Glutamatergic neuron (in vitro differentiated cells): ENCODE measurements around the gene FBXW4. TPM values are rescaled to one million over a fixed set of nuclear protein-coding genes. Genes with fewer than 3 reads are reported as not detected.

Experiments
- DNase-seq: peaks from one replicate; pipeline ENCODE4 v3.0.0; 2022
- H3K27ac Mint-ChIP-seq: one replicate; pipeline ENCODE4 v1.8.0; 2020; ENCODE audit warnings: mild to moderate bottlenecking, mixed read lengths, inconsistent platforms; ENCODE audit not compliant: unreplicated experiment
- H3K27me3 Mint-ChIP-seq: one replicate; pipeline ENCODE4 v1.8.0; 2020; ENCODE audit warnings: mild to moderate bottlenecking, moderate library complexity, mixed read lengths, inconsistent platforms; ENCODE audit not compliant: unreplicated experiment
- H3K36me3 Mint-ChIP-seq: one replicate; pipeline ENCODE4 v1.8.0; 2020; ENCODE audit warnings: mild to moderate bottlenecking, mixed read lengths, inconsistent platforms; ENCODE audit not compliant: unreplicated experiment
- H3K4me1 Mint-ChIP-seq: one replicate; pipeline ENCODE4 v1.8.0; 2020; ENCODE audit warnings: mild to moderate bottlenecking, low read depth, mixed read lengths, inconsistent platforms; ENCODE audit not compliant: unreplicated experiment
- H3K4me3 Mint-ChIP-seq: one replicate; pipeline ENCODE4 v1.8.0; 2020; ENCODE audit warnings: mild to moderate bottlenecking, mixed read lengths, inconsistent platforms; ENCODE audit not compliant: unreplicated experiment
- H3K9me3 Mint-ChIP-seq: one replicate; pipeline ENCODE4 v1.8.0; 2020; ENCODE audit warnings: mild to moderate bottlenecking, moderate library complexity, mixed read lengths, inconsistent platforms; ENCODE audit not compliant: unreplicated experiment
- CTCF ChIP-seq: fragments of 200-600 bp; sonication (generic); IDR thresholded peaks from one replicate; pipeline ENCODE4 v1.5.0; 2021; ENCODE audit not compliant: partially characterized antibody, unreplicated experiment
- total RNA-seq: library from RNA; stranded (reverse); fragmentation: NEBNext Ultra II Directional; extraction: Animal tissue kit (Norgen Biotek cat#: 25700); gene quantifications from one replicate; pipeline ENCODE4 v1.2.1, GENCODE V29; 2021; ENCODE audit not compliant: unreplicated experiment

The FBXW4 gene
- total RNA-seq, 1 donor from 2014 or later = 25.8 TPM

GRCh38 chr10:101624526-101625102 lies 70.4 kb downstream of the FBXW4 start:
- H3K27me3 Mint-ChIP-seq = no peaks in the 10 kb centered on the region
- no peak for TF ChIP-seq CTCF
- H3K4me1 Mint-ChIP-seq = peaks cover 20% of the 10 kb centered on the region
- H3K4me3 Mint-ChIP-seq = no peak overlapping the region
- no peaks in the 10 kb centered on the region for H3K9me3 Mint-ChIP-seq
- no peak for DNase-seq
- peaks cover 5% of the 10 kb centered on the region for H3K36me3 Mint-ChIP-seq
- H3K27ac Mint-ChIP-seq = no peak overlapping the region

- no peak for DNase-seq
- H3K36me3 Mint-ChIP-seq = peaks cover 5% of the 10 kb centered on the region
- TF ChIP-seq CTCF = no peak
- no peak overlapping the region for H3K27ac Mint-ChIP-seq
- H3K27me3 Mint-ChIP-seq = no peaks in the 10 kb centered on the region
- H3K4me1 Mint-ChIP-seq = peaks cover 18% of the 10 kb centered on the region
- no peaks in the 10 kb centered on the region for H3K9me3 Mint-ChIP-seq
- no peak overlapping the region for H3K4me3 Mint-ChIP-seq
These were observed 71.4 kb downstream of the FBXW4 start for GRCh38 chr10:101623528-101623927.

- DNase-seq = no peak
- H3K4me3 Mint-ChIP-seq = no peak overlapping the region
- H3K27ac Mint-ChIP-seq = no peak overlapping the region
- peaks cover 8% of the 10 kb centered on the region for H3K27me3 Mint-ChIP-seq
- peaks cover 14% of the 10 kb centered on the region for H3K4me1 Mint-ChIP-seq
- H3K9me3 Mint-ChIP-seq = peaks cover 2% of the 10 kb centered on the region
- peaks cover 5% of the 10 kb centered on the region for H3K36me3 Mint-ChIP-seq
- no peak for TF ChIP-seq CTCF
These were observed 75.0 kb downstream of the FBXW4 start for GRCh38 chr10:101619983-101620382.

- Mint-ChIP-seq H3K36me3 (peaks cover 4% of the 10 kb centered on the region), H3K27me3 (peaks cover 8% of the 10 kb centered on the region), H3K4me1 (peaks cover 14% of the 10 kb centered on the region), H3K9me3 (peaks cover 2% of the 10 kb centered on the region), H3K4me3 (no peak overlapping the region), H3K27ac (no peak overlapping the region)
- no peak for TF ChIP-seq CTCF
- DNase-seq = no peak
These were observed 76.1 kb downstream of the FBXW4 start for GRCh38 chr10:101618871-101619270.

GRCh38 chr10:101617824-101618568 lies 77.0 kb downstream of the FBXW4 start:
- Mint-ChIP-seq H3K4me1 (peaks cover 14% of the 10 kb centered on the region), H3K4me3 (no peak overlapping the region), H3K9me3 (peaks cover 2% of the 10 kb centered on the region), H3K27me3 (peaks cover 8% of the 10 kb centered on the region), H3K27ac (peak overlapping the region; percentile 2), H3K36me3 (no peaks in the 10 kb centered on the region)
- no peak for TF ChIP-seq CTCF
- DNase-seq = no peak
